Measurements from ENCODE around the gene SART1.

- TF ChIP-seq POLR2A (IDR thresholded peaks at IDR 0.05; ENCODE audit: low read length) (no peak), GATA1 (IDR thresholded peaks at IDR 0.05; ENCODE audit: low read depth, low read length) (no peak)
These were observed 39.7 kb upstream of the SART1 start for GRCh38 chr11:65921876-65922275.
